PC-3 (cell line): ENCODE results near the gene JARID2. TPM values are rescaled to one million over a fixed set of nuclear protein-coding genes. Genes with fewer than 3 reads are reported as not detected.

ENCODE experiments used
- ATAC-seq: fragments of 200-7000 bp; cut with Tn5 transposase; 2 replicates; pipeline ENCODE4 v1.9.1; 2020; ENCODE audit warnings: mild to moderate bottlenecking, moderate library complexity
- BruUV-seq: library from RNA; stranded (reverse); fragments of 400-500 nt; replicated peaks from 2 replicates; lab custom pipeline; 2021; lab: Mats Ljungman, UMichigan
- CTCF ChIA-PET: fragments of 300-600 bp; sonication (Branson Sonifier 250); formaldehyde crosslinking; loops from one replicate; lab custom pipeline; 2022; ENCODE audit warnings: antibody characterized with exemption; lab: Charles Lee
- POLR2A ChIA-PET: fragments of 300-600 bp; sonication (Branson Sonifier 250); formaldehyde crosslinking; loops from one replicate; lab custom pipeline; 2022; ENCODE audit warnings: antibody characterized with exemption; ENCODE audit not compliant: unreplicated experiment; lab: Charles Lee
- DNase-seq: peaks from one replicate; pipeline ENCODE4 v3.0.0-alpha.2; 2015
- H2AFZ ChIP-seq: fragments of 300-600 bp; sonication (generic); 2 replicates; pipeline ENCODE4 v1.6.0; 2016; ENCODE audit warnings: antibody characterized with exemption, low read length
- H3F3A ChIP-seq: fragments of 300-600 bp; sonication (generic); one replicate; pipeline ENCODE4 v1.6.0; 2017; ENCODE audit warnings: antibody characterized with exemption, low read length, control low read depth, mild to moderate bottlenecking; ENCODE audit not compliant: unreplicated experiment
- H3K27ac ChIP-seq: fragments of 300-600 bp; sonication (generic); 2 replicates; pipeline ENCODE4 v1.5.1; 2016; ENCODE audit warnings: mild to moderate bottlenecking, low read length
- H3K27me3 ChIP-seq: fragments of 300-600 bp; sonication (generic); 2 replicates; pipeline ENCODE4 v1.6.1; 2016; ENCODE audit warnings: low read length, mixed read lengths
- H3K36me3 ChIP-seq: fragments of 300-600 bp; sonication (generic); 2 replicates; pipeline ENCODE4 v1.6.1; 2016; ENCODE audit warnings: low read depth, mixed run types, low read length, mixed read lengths
- H3K4me1 ChIP-seq: fragments of 300-600 bp; sonication (generic); 2 replicates; pipeline ENCODE4 v1.5.1; 2016; ENCODE audit warnings: low read length; ENCODE audit not compliant: insufficient read depth
- H3K4me2 ChIP-seq: fragments of 300-600 bp; sonication (generic); 2 replicates; pipeline ENCODE4 v1.6.0; 2016; ENCODE audit warnings: low read length
- H3K4me3 ChIP-seq: fragments of 300-600 bp; sonication (generic); 2 replicates; pipeline ENCODE4 v1.5.1; 2016; ENCODE audit warnings: mild to moderate bottlenecking, low read length, mixed read lengths
- H3K79me2 ChIP-seq: fragments of 300-600 bp; sonication (generic); 2 replicates; pipeline ENCODE4 v1.6.1; 2017; ENCODE audit warnings: low read length, mixed read lengths
- H3K9ac ChIP-seq: fragments of 300-600 bp; sonication (generic); 2 replicates; pipeline ENCODE4 v1.6.0; 2016; ENCODE audit warnings: mild to moderate bottlenecking, low read length
- H3K9me2 ChIP-seq: fragments of 300-600 bp; sonication (generic); replicated peaks from 2 replicates; pipeline ENCODE4 v1.6.1; 2016; ENCODE audit warnings: mixed run types, low read length, mixed read lengths
- H3K9me3 ChIP-seq: fragments of 300-600 bp; sonication (generic); 2 replicates; pipeline ENCODE4 v1.6.1; 2016; ENCODE audit warnings: low read length, mixed read lengths
- H4K20me1 ChIP-seq: fragments of 300-600 bp; sonication (generic); 2 replicates; pipeline ENCODE4 v1.6.1; 2016; ENCODE audit warnings: low read length, mixed read lengths
- EZH2 ChIP-seq: fragments of 300-600 bp; sonication (generic); IDR thresholded peaks from one replicate; pipeline ENCODE4 v1.6.1; 2017; ENCODE audit warnings: antibody characterized with exemption, mild to moderate bottlenecking, low read length; ENCODE audit not compliant: unreplicated experiment
- EZH2phosphoT487 ChIP-seq: fragments of 300-600 bp; sonication (generic); IDR thresholded peaks from 2 replicates; pipeline ENCODE4 v1.6.1; 2018; ENCODE audit warnings: mild to moderate bottlenecking, antibody characterized with exemption, low read length, borderline replicate concordance
- intact Hi-C: fragments of 100-400 bp; cut with micrococcal nuclease; formaldehyde crosslinking; loops from 2 replicates; pipeline ENCODE4 v1.9.0; 2023
- total RNA-seq: library from RNA; depleted of rRNA; stranded (reverse); fragments of >200 nt; gene quantifications from 2 replicates; pipeline ENCODE4 v1.2.3, GENCODE V29; 2014
- TF ChIP-seq, protein P1 (sequence below): fragments of 300-600 bp; sonication (generic); conservative IDR thresholded peaks from 2 replicates; pipeline ENCODE4 v1.5.1; 2017; ENCODE audit warnings: antibody characterized with exemption, low read depth, mild to moderate bottlenecking, low read length

Gene JARID2
- total RNA-seq, 1 experiment from 2014 or later, result 11.0 TPM

DNA sequence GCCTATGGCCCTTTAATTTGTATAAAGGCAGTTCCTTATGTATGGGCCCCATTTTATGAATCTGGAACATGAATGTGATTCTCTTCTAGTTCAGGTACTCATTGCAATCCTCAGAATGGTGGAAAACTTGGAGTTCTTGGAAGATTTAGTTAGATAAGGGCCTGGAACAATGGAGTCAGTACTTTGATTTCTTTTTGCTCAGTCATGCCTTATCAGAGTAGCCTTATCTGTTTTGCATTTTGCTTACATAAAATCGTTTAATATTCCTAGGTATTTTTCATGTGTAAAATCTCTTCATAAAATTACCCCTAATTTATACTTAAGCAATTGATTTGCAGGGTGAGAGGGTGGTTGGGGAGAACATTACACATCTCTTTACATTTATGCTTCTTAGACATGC lies 160.6 kb downstream of the JARID2 start:
- no peak overlapping the region for H3K4me3 ChIP-seq
- intact Hi-C loops, result loop anchor here (10.0 kb wide), 1 partner anchor 88 kb away; no protein-coding TSS in a partner anchor
- H3K36me3 ChIP-seq, result no peaks in the 10 kb centered on the region
- H3K27me3 ChIP-seq, result no peaks in the 10 kb centered on the region
- CTCF ChIA-PET, result no interaction called here
- BruUV-seq, result no TSS peak
- H3K9me2 ChIP-seq, result no peaks in the 10 kb centered on the region
- POLR2A ChIA-PET, result no interaction called here
- no peak for TF ChIP-seq EZH2phosphoT487
- peaks cover 7% of the 10 kb centered on the region; the same call in 1 of the 2 replicates for H4K20me1 ChIP-seq
- H3K4me2 ChIP-seq, result no peak overlapping the region
- no peak overlapping the region for H2AFZ ChIP-seq
- no peak for ATAC-seq
- peaks cover 20% of the 10 kb centered on the region for H3K4me1 ChIP-seq
- no peaks in the 10 kb centered on the region for H3K9me3 ChIP-seq
- no peak overlapping the region for H3K9ac ChIP-seq
- H3F3A ChIP-seq, result no peaks in the 10 kb centered on the region
- H3K79me2 ChIP-seq, result peaks cover 71% of the 10 kb centered on the region
- no peak for DNase-seq
- no peak overlapping the region for H3K27ac ChIP-seq

DNA sequence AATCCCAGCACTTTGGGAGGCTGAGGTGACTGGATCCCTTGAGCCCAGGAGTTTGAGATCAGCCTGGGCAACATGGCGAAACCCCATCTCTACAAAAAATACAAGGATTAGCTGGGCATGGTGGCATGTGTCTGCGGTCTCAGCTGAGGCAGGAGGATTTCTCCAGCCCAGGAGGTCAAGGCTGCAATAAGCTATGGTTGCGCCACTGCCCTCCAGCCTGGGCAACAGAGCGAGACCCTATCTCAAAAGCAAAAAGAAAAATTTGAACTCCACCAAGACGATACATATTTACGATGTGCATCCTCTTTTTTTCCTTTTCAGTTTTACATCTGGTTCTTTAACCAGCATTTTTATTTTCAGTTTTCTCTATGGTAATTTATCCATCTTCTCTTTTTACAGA lies 162.1 kb downstream of the JARID2 start:
- peaks cover 11% of the 10 kb centered on the region; the same call in 1 of the 2 replicates for H3K4me1 ChIP-seq
- TF ChIP-seq, protein P1, sequence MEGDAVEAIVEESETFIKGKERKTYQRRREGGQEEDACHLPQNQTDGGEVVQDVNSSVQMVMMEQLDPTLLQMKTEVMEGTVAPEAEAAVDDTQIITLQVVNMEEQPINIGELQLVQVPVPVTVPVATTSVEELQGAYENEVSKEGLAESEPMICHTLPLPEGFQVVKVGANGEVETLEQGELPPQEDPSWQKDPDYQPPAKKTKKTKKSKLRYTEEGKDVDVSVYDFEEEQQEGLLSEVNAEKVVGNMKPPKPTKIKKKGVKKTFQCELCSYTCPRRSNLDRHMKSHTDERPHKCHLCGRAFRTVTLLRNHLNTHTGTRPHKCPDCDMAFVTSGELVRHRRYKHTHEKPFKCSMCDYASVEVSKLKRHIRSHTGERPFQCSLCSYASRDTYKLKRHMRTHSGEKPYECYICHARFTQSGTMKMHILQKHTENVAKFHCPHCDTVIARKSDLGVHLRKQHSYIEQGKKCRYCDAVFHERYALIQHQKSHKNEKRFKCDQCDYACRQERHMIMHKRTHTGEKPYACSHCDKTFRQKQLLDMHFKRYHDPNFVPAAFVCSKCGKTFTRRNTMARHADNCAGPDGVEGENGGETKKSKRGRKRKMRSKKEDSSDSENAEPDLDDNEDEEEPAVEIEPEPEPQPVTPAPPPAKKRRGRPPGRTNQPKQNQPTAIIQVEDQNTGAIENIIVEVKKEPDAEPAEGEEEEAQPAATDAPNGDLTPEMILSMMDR, result no peak
- TF ChIP-seq EZH2phosphoT487 (no peak), EZH2 (no peak)
- H3F3A ChIP-seq, result no peaks in the 10 kb centered on the region
- H3K4me3 ChIP-seq, result no peak overlapping the region
- no peak overlapping the region for H3K4me2 ChIP-seq
- DNase-seq (no peak), ATAC-seq (no peak)
- no TSS peak for BruUV-seq
- ChIA-PET CTCF (no interaction called here), POLR2A (no interaction called here)
- no peaks in the 10 kb centered on the region for H3K9me2 ChIP-seq
- no peak overlapping the region for H3K9ac ChIP-seq
- H3K79me2 ChIP-seq, result peaks cover 56% of the 10 kb centered on the region
- intact Hi-C loops, result loop anchor here (10.0 kb wide), 1 partner anchor 87 kb away; no protein-coding TSS in a partner anchor
- peaks cover 4% of the 10 kb centered on the region; the same call in 1 of the 2 replicates for H4K20me1 ChIP-seq
- H2AFZ ChIP-seq, result no peak overlapping the region
- no peaks in the 10 kb centered on the region for H3K36me3 ChIP-seq
- H3K27me3 ChIP-seq, result no peaks in the 10 kb centered on the region
- no peak overlapping the region for H3K27ac ChIP-seq
- H3K9me3 ChIP-seq, result no peaks in the 10 kb centered on the region

DNA sequence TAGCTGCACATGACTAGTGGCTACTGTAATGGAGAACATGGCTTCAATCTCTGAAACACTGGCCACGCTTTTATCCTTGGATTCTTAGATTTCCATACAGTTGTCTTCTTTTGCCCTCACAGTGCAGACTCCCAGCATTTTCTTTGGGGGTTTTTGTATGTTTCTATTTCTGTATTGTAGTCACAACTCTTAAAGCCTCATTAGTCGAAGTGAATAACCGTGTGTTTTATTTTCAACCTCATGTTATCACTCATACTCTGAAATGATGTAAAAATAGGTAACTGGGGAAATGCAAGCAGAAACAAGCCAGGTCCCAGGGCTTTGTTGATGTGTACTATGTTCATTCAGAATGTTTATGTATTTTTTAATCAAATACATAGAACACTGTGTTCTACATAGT lies 162.9 kb downstream of the JARID2 start:
- ChIA-PET POLR2A (no interaction called here), CTCF (no interaction called here)
- Histone ChIP-seq H2AFZ (no peak overlapping the region), H3K79me2 (peaks cover 52% of the 10 kb centered on the region), H3K4me3 (no peak overlapping the region), H3K9me3 (no peaks in the 10 kb centered on the region), H3K4me2 (no peak overlapping the region), H3K9me2 (no peaks in the 10 kb centered on the region), H4K20me1 (peaks cover 4% of the 10 kb centered on the region; the same call in 1 of the 2 replicates), H3K4me1 (peaks cover 11% of the 10 kb centered on the region; the same call in 1 of the 2 replicates), H3K27me3 (no peaks in the 10 kb centered on the region), H3K36me3 (no peaks in the 10 kb centered on the region), H3F3A (no peaks in the 10 kb centered on the region), H3K9ac (no peak overlapping the region), H3K27ac (no peak overlapping the region)
- DNase-seq (no peak), ATAC-seq (no peak)
- BruUV-seq, result no TSS peak
- TF ChIP-seq EZH2phosphoT487, result no peak
- TF ChIP-seq, protein P1, result no peak
- intact Hi-C loops, result loop anchor here (10.0 kb wide), 1 partner anchor 86 kb away; no protein-coding TSS in a partner anchor
